ENCODE data around the gene TMCO2.

TMCO2 gene

DNA sequence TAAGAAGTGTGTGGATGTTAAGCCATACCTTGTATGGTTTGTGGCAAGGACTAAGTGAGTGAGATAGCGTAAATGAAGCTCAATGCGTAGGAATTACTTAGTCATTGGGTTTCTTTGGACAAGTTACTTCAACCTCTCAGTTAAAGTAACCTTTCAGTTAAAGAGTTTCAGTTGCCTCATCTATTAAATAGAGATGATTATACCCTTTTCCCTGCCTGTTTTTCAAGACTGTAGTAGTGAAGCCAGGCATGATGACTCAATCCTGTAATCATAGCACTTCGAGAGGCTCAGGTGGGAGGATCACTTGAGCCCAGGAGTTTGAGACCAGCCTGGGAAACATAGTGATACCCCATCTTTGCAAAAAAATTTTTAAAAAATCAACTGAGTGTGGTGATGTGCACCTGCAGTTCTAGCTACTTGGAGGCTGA is 16.6 kb downstream of the TMCO2 start:
- 98% methylated on average over 3 of the region's 3 CpGs for WGBS
- no peak overlapping the region for H2AK5ac ChIP-seq (ENCODE audit: low read length, severe bottlenecking)
- H4K91ac ChIP-seq (ENCODE audit: low read length), result no peak overlapping the region
- DNase-seq, result peak; percentile 16
- no peak overlapping the region for H2AFZ ChIP-seq (ENCODE audit: low read depth, low read length)
- H2BK15ac ChIP-seq (ENCODE audit: low read depth, poor library complexity, severe bottlenecking), result no peak overlapping the region
- H3K4me1 ChIP-seq (ENCODE audit: control insufficient read depth, insufficient read depth, low read depth, low read length), result peaks cover 7% of the 10 kb centered on the region
- no peak overlapping the region for H2BK120ac ChIP-seq (ENCODE audit: low read depth, low read length)
- no peak overlapping the region for H3K18ac ChIP-seq (ENCODE audit: low read depth in 1 of 2, low read length in 2 of 2)
- H2BK5ac ChIP-seq (ENCODE audit: low read depth, low read length, poor library complexity, severe bottlenecking), result no peak overlapping the region
- H3K4me3 ChIP-seq (ENCODE audit: insufficient read depth in 1 of 2, low read depth in 1 of 2, low read length in 2 of 2), result no peak overlapping the region
- peaks cover 32% of the 10 kb centered on the region for H3K79me1 ChIP-seq (replicated peaks; ENCODE audit: low read length, poor library complexity, severe bottlenecking)
- no peak overlapping the region for H3K4me2 ChIP-seq (ENCODE audit: low read length, poor library complexity, severe bottlenecking)
- H3K14ac ChIP-seq (ENCODE audit: low read length in 2 of 2), result no peak overlapping the region
- H4K8ac ChIP-seq (ENCODE audit: low read length), result no peak overlapping the region
- no peak overlapping the region for H3K9ac ChIP-seq (ENCODE audit: low read length)
- H3K23ac ChIP-seq (ENCODE audit: low read length in 2 of 2), result no peak overlapping the region
- no peak overlapping the region for H3K4ac ChIP-seq (ENCODE audit: low read depth in 1 of 2, low read length in 2 of 2)
- H2BK12ac ChIP-seq (ENCODE audit: low read length in 2 of 2), result no peak overlapping the region
- H3K9me3 ChIP-seq (ENCODE audit: control insufficient read depth, low read length), result no peaks in the 10 kb centered on the region
- no peak overlapping the region for H3K27ac ChIP-seq (ENCODE audit: low read length, poor library complexity, severe bottlenecking)
- H3K36me3 ChIP-seq (ENCODE audit: control insufficient read depth in 1 of 2, insufficient read depth in 2 of 2, low read depth in 1 of 2, low read length in 2 of 2), result peaks cover 27 to 81% of the 10 kb centered on the region in 2 experiments
- no peaks in the 10 kb centered on the region for H3K27me3 ChIP-seq (ENCODE audit: control insufficient read depth in 1 of 2, insufficient read depth in 1 of 2, low read length in 2 of 2)

- no peak overlapping the region for H4K91ac ChIP-seq (ENCODE audit: low read length)
- peak overlapping the region; percentile 18 for H3K9ac ChIP-seq (ENCODE audit: low read length)
- no peak overlapping the region for H3K18ac ChIP-seq (ENCODE audit: low read depth in 1 of 2, low read length in 2 of 2)
- H3K27me3 ChIP-seq (ENCODE audit: control insufficient read depth in 1 of 2, insufficient read depth in 1 of 2, low read length in 2 of 2), result no peaks in the 10 kb centered on the region
- H3K9me3 ChIP-seq (ENCODE audit: control insufficient read depth, low read length), result no peaks in the 10 kb centered on the region
- H3K4ac ChIP-seq (ENCODE audit: low read depth in 1 of 2, low read length in 2 of 2), result no peak overlapping the region
- no peak overlapping the region for H4K8ac ChIP-seq (ENCODE audit: low read length)
- peaks cover 2% of the 10 kb centered on the region for H3K4me1 ChIP-seq (ENCODE audit: control insufficient read depth, insufficient read depth, low read depth, low read length)
- H3K14ac ChIP-seq (ENCODE audit: low read length in 2 of 2), result no peak overlapping the region
- no peak overlapping the region for H2BK15ac ChIP-seq (ENCODE audit: low read depth, poor library complexity, severe bottlenecking)
- H3K23ac ChIP-seq (ENCODE audit: low read length in 2 of 2), result no peak overlapping the region
- H3K27ac ChIP-seq (ENCODE audit: low read length, poor library complexity, severe bottlenecking), result no peak overlapping the region
- no peak overlapping the region for H3K4me2 ChIP-seq (ENCODE audit: low read length, poor library complexity, severe bottlenecking)
- no peak overlapping the region for H2BK5ac ChIP-seq (ENCODE audit: low read depth, low read length, poor library complexity, severe bottlenecking)
- H3K36me3 ChIP-seq (ENCODE audit: control insufficient read depth in 1 of 2, insufficient read depth in 2 of 2, low read depth in 1 of 2, low read length in 2 of 2), result peaks cover 21 to 82% of the 10 kb centered on the region in 2 experiments
- no peak overlapping the region for H2AFZ ChIP-seq (ENCODE audit: low read depth, low read length)
- peaks cover 24% of the 10 kb centered on the region for H3K79me1 ChIP-seq (replicated peaks; ENCODE audit: low read length, poor library complexity, severe bottlenecking)
- H3K4me3 ChIP-seq (ENCODE audit: insufficient read depth in 1 of 2, low read depth in 1 of 2, low read length in 2 of 2), result no peak overlapping the region
- H2BK120ac ChIP-seq (ENCODE audit: low read depth, low read length), result no peak overlapping the region
- no peak for DNase-seq
- no peak overlapping the region for H2BK12ac ChIP-seq (ENCODE audit: low read length in 2 of 2)
- no peak overlapping the region for H2AK5ac ChIP-seq (ENCODE audit: low read length, severe bottlenecking)
Measured at GRCh38 chr1:40265298-40265697, 17.6 kb downstream of the TMCO2 start.

- no peak overlapping the region for H3K4me2 ChIP-seq (ENCODE audit: low read length, poor library complexity, severe bottlenecking)
- H2AK5ac ChIP-seq (ENCODE audit: low read length, severe bottlenecking), result no peak overlapping the region
- H3K23ac ChIP-seq (ENCODE audit: low read length in 2 of 2), result no peak overlapping the region
- peaks cover 21 to 82% of the 10 kb centered on the region in 2 experiments for H3K36me3 ChIP-seq (ENCODE audit: control insufficient read depth in 1 of 2, insufficient read depth in 2 of 2, low read depth in 1 of 2, low read length in 2 of 2)
- peaks cover 2% of the 10 kb centered on the region for H3K4me1 ChIP-seq (ENCODE audit: control insufficient read depth, insufficient read depth, low read depth, low read length)
- H2BK5ac ChIP-seq (ENCODE audit: low read depth, low read length, poor library complexity, severe bottlenecking), result no peak overlapping the region
- no peak overlapping the region for H4K8ac ChIP-seq (ENCODE audit: low read length)
- H3K4ac ChIP-seq (ENCODE audit: low read depth in 1 of 2, low read length in 2 of 2), result no peak overlapping the region
- H3K18ac ChIP-seq (ENCODE audit: low read depth in 1 of 2, low read length in 2 of 2), result no peak overlapping the region
- no peak overlapping the region for H2AFZ ChIP-seq (ENCODE audit: low read depth, low read length)
- no peak overlapping the region for H2BK120ac ChIP-seq (ENCODE audit: low read depth, low read length)
- no peak overlapping the region for H2BK15ac ChIP-seq (ENCODE audit: low read depth, poor library complexity, severe bottlenecking)
- H3K79me1 ChIP-seq (replicated peaks; ENCODE audit: low read length, poor library complexity, severe bottlenecking), result peaks cover 23% of the 10 kb centered on the region
- no peak overlapping the region for H2BK12ac ChIP-seq (ENCODE audit: low read length in 2 of 2)
- H3K9ac ChIP-seq (ENCODE audit: low read length), result peak overlapping the region; percentile 89
- no peaks in the 10 kb centered on the region for H3K9me3 ChIP-seq (ENCODE audit: control insufficient read depth, low read length)
- no peak for DNase-seq
- no peak overlapping the region for H4K91ac ChIP-seq (ENCODE audit: low read length)
- no peak overlapping the region for H3K14ac ChIP-seq (ENCODE audit: low read length in 2 of 2)
- no peak overlapping the region for H3K27ac ChIP-seq (ENCODE audit: low read length, poor library complexity, severe bottlenecking)
- H3K27me3 ChIP-seq (ENCODE audit: control insufficient read depth in 1 of 2, insufficient read depth in 1 of 2, low read length in 2 of 2), result no peaks in the 10 kb centered on the region
- H3K4me3 ChIP-seq (ENCODE audit: insufficient read depth in 1 of 2, low read depth in 1 of 2, low read length in 2 of 2), result no peak overlapping the region
Measured at GRCh38 chr1:40265919-40266318, 18.2 kb downstream of the TMCO2 start.

GRCh38 chr1:40266786-40267535 is 19.2 kb downstream of the TMCO2 start:
- Histone ChIP-seq H3K23ac (ENCODE audit: low read length in 2 of 2) (no peak overlapping the region), H2BK15ac (ENCODE audit: low read depth, poor library complexity, severe bottlenecking) (no peak overlapping the region), H2BK5ac (ENCODE audit: low read depth, low read length, poor library complexity, severe bottlenecking) (no peak overlapping the region), H3K4me1 (ENCODE audit: control insufficient read depth, insufficient read depth, low read depth, low read length) (peaks cover 2% of the 10 kb centered on the region), H3K4me3 (ENCODE audit: insufficient read depth in 1 of 2, low read depth in 1 of 2, low read length in 2 of 2) (peak overlapping the region in 1 of 2 experiments; percentile 15), H3K4me2 (ENCODE audit: low read length, poor library complexity, severe bottlenecking) (no peak overlapping the region), H4K8ac (ENCODE audit: low read length) (no peak overlapping the region), H3K18ac (ENCODE audit: low read depth in 1 of 2, low read length in 2 of 2) (no peak overlapping the region), H3K9ac (ENCODE audit: low read length) (peak overlapping the region; percentile 89), H2BK12ac (ENCODE audit: low read length in 2 of 2) (no peak overlapping the region), H3K36me3 (ENCODE audit: control insufficient read depth in 1 of 2, insufficient read depth in 2 of 2, low read depth in 1 of 2, low read length in 2 of 2) (peaks cover 15 to 82% of the 10 kb centered on the region in 2 experiments), H3K27ac (ENCODE audit: low read length, poor library complexity, severe bottlenecking) (no peak overlapping the region), H3K79me1 (replicated peaks; ENCODE audit: low read length, poor library complexity, severe bottlenecking) (peaks cover 22% of the 10 kb centered on the region), H3K9me3 (ENCODE audit: control insufficient read depth, low read length) (no peaks in the 10 kb centered on the region), H2AK5ac (ENCODE audit: low read length, severe bottlenecking) (no peak overlapping the region), H2AFZ (ENCODE audit: low read depth, low read length) (no peak overlapping the region), H3K4ac (ENCODE audit: low read depth in 1 of 2, low read length in 2 of 2) (no peak overlapping the region), H3K14ac (ENCODE audit: low read length in 2 of 2) (no peak overlapping the region), H2BK120ac (ENCODE audit: low read depth, low read length) (peak overlapping the region; percentile 19), H4K91ac (ENCODE audit: low read length) (no peak overlapping the region), H3K27me3 (ENCODE audit: control insufficient read depth in 1 of 2, insufficient read depth in 1 of 2, low read length in 2 of 2) (no peaks in the 10 kb centered on the region)
- DNase-seq, result no peak
- WGBS, result over 99% methylated on average over 6 of the region's 6 CpGs

All from mesenchymal stem cell (in vitro differentiated cells and primary cell).